A673 (cell line): ENCODE data around the gene BBS1. TPM values are rescaled to one million over a fixed set of nuclear protein-coding genes. Genes with fewer than 3 reads are reported as not detected.

Experiments
- BruUV-seq: library from RNA; stranded (reverse); fragments of 400-500 nt; replicated peaks from 2 replicates; lab custom pipeline; 2021; lab: Mats Ljungman, UMichigan
- CTCF ChIA-PET: fragments of 300-600 bp; sonication (Branson Sonifier 250); formaldehyde crosslinking; loops from one replicate; lab custom pipeline; 2022; ENCODE audit warnings: antibody characterized with exemption; lab: Charles Lee
- POLR2A ChIA-PET: fragments of 300-600 bp; sonication (Branson Sonifier 250); formaldehyde crosslinking; loops from one replicate; lab custom pipeline; 2022; ENCODE audit warnings: antibody characterized with exemption; ENCODE audit not compliant: low non-redundant PET; lab: Charles Lee
- DNase-seq: peaks from one replicate; pipeline ENCODE4 v3.0.0-alpha.2; 2015; ENCODE audit warnings: low spot score
- H3K27ac ChIP-seq: fragments of 200-600 bp; sonication (generic); 2 replicates; pipeline ENCODE4 v1.5.1; 2016; ENCODE audit warnings: mixed run types, low read depth, mild to moderate bottlenecking, mixed read lengths, antibody characterized with exemption, low read length; ENCODE audit not compliant: poor library complexity, severe bottlenecking
- H3K27me3 ChIP-seq: fragments of 200-600 bp; sonication (generic); replicated peaks from 2 replicates; pipeline ENCODE4 v1.6.1; 2017; ENCODE audit warnings: mixed run types, low read depth, mild to moderate bottlenecking, mixed read lengths, antibody characterized with exemption, low read length; ENCODE audit not compliant: insufficient read depth, poor library complexity
- H3K36me3 ChIP-seq: fragments of 200-600 bp; sonication (generic); 2 replicates; pipeline ENCODE4 v1.6.1; 2016; ENCODE audit warnings: mixed run types, mild to moderate bottlenecking, mixed read lengths, antibody characterized with exemption, low read length; ENCODE audit not compliant: insufficient read depth, poor library complexity, severe bottlenecking
- H3K4me1 ChIP-seq: fragments of 200-600 bp; sonication (generic); 2 replicates; pipeline ENCODE4 v1.6.1; 2017; ENCODE audit warnings: mixed run types, mild to moderate bottlenecking, mixed read lengths, antibody characterized with exemption, low read length; ENCODE audit not compliant: insufficient read depth, poor library complexity, severe bottlenecking
- H3K4me3 ChIP-seq: fragments of 200-600 bp; sonication (generic); 2 replicates; pipeline ENCODE4 v1.5.1; 2016; ENCODE audit warnings: low read depth, mixed run types, mild to moderate bottlenecking, mixed read lengths, low read length; ENCODE audit not compliant: poor library complexity, severe bottlenecking
- H3K9me3 ChIP-seq: fragments of 200-600 bp; sonication (generic); 2 replicates; pipeline ENCODE4 v1.6.1; 2016; ENCODE audit warnings: mixed run types, low read depth, mild to moderate bottlenecking, mixed read lengths, antibody characterized with exemption, low read length; ENCODE audit not compliant: poor library complexity, severe bottlenecking
- CTCF ChIP-seq: fragments of 300-800, 200-600 bp; sonication (generic); conservative IDR thresholded peaks from 2 replicates; pipeline ENCODE4 v1.5.1; 2017; ENCODE audit warnings: low read depth, mild to moderate bottlenecking, antibody characterized with exemption, low read length, moderate library complexity, mixed read lengths
- EZH2 ChIP-seq: fragments of 200-600 bp; sonication (generic); IDR thresholded peaks from 2 replicates; pipeline ENCODE4 v1.6.1; 2017; ENCODE audit warnings: borderline replicate concordance, low read depth, mild to moderate bottlenecking, mixed read lengths, antibody characterized with exemption, low read length; ENCODE audit not compliant: poor library complexity, severe bottlenecking
- intact Hi-C: fragments of 100-400 bp; cut with micrococcal nuclease; formaldehyde crosslinking; loops from one replicate; pipeline ENCODE4 v1.10.0; 2022; ENCODE audit not compliant: unreplicated experiment
- total RNA-seq: library from RNA; stranded (reverse); gene quantifications from 2 replicates; pipeline ENCODE4 v1.2.3, GENCODE V29; 2021

Gene BBS1
- total RNA-seq, 1 experiment from 2014 or later: 40.5 TPM

GRCh38 chr11:66561975-66562248 is 51.5 kb downstream of the BBS1 start:
- no peak overlapping the region for H3K27ac ChIP-seq
- TF ChIP-seq CTCF (no peak), EZH2 (no peak)
- no peak for DNase-seq
- CTCF ChIA-PET: no interaction called here
- BruUV-seq: no TSS peak
- H3K9me3 ChIP-seq: no peaks in the 10 kb centered on the region
- H3K27me3 ChIP-seq: peaks cover 21% of the 10 kb centered on the region
- intact Hi-C loops: no loop called here
- no peak overlapping the region for H3K4me3 ChIP-seq
- POLR2A ChIA-PET: no interaction called here
- no peaks in the 10 kb centered on the region for H3K36me3 ChIP-seq
- no peaks in the 10 kb centered on the region for H3K4me1 ChIP-seq

- POLR2A ChIA-PET: no interaction called here
- intact Hi-C loops: no loop called here
These were observed 51.8 kb downstream of the BBS1 start for GRCh38 chr11:66562275-66562674.

GRCh38 chr11:66562907-66563583 is 52.6 kb downstream of the BBS1 start:
- Histone ChIP-seq H3K36me3 (no peaks in the 10 kb centered on the region), H3K4me1 (peaks cover 2% of the 10 kb centered on the region), H3K4me3 (no peak overlapping the region), H3K9me3 (no peaks in the 10 kb centered on the region), H3K27me3 (peaks cover 11% of the 10 kb centered on the region), H3K27ac (no peak overlapping the region)
- no peak for DNase-seq
- CTCF ChIA-PET: no interaction called here
- intact Hi-C loops: no loop called here
- POLR2A ChIA-PET: no interaction called here
- BruUV-seq: no TSS peak
- TF ChIP-seq CTCF (no peak), EZH2 (no peak)

More at GRCh38 chr11:66562275-66562674, 51.8 kb downstream of the BBS1 start:
- no TSS peak for BruUV-seq
- H3K27ac ChIP-seq: no peak overlapping the region
- no peaks in the 10 kb centered on the region for H3K9me3 ChIP-seq
- CTCF ChIA-PET: no interaction called here
- no peaks in the 10 kb centered on the region for H3K36me3 ChIP-seq
- no peaks in the 10 kb centered on the region for H3K4me1 ChIP-seq
- no peak overlapping the region for H3K4me3 ChIP-seq
- TF ChIP-seq EZH2: no peak
- TF ChIP-seq CTCF: no peak
- no peak for DNase-seq
- peaks cover 19% of the 10 kb centered on the region for H3K27me3 ChIP-seq
